ENCODE data around the gene MYADML2. TPM values are rescaled to one million over a fixed set of nuclear protein-coding genes. Genes with fewer than 3 reads are reported as not detected.
"Not testable (repeated sequence)": the region's sequence is repeated elsewhere in the genome, so short reads cannot be mapped to it uniquely, and the experiment has no call there.

MYADML2 gene
- total RNA-seq, 3 donors from 2014 or later: 0.13 TPM; not detected in 2

- intact Hi-C loops (cut with DNase I, micrococcal nuclease): no loop called here
- no peak for TF ChIP-seq CTCF (IDR thresholded peaks at IDR 0.05)
- Histone ChIP-seq H3K9me3 (no peaks in the 10 kb centered on the region), H3K4me1 (ENCODE audit: low read depth) (peaks cover 4% of the 10 kb centered on the region), H3K4me3 (no peak overlapping the region), H3K36me3 (ENCODE audit: low read depth) (no peaks in the 10 kb centered on the region)
- DNase-seq (no peak), ATAC-seq (no peak)
These were observed 7.4 kb upstream of the MYADML2 start for GRCh38 chr17:81954131-81955057.

GRCh38 chr17:81953443-81953842 is 6.4 kb upstream of the MYADML2 start:
- H3K4me3 ChIP-seq; H3K4me1 ChIP-seq (ENCODE audit: low read depth); H3K9me3 ChIP-seq; ATAC-seq; DNase-seq; intact Hi-C loops (cut with DNase I, micrococcal nuclease); H3K36me3 ChIP-seq (ENCODE audit: low read depth): not testable (repeated sequence)

GRCh38 chr17:81952792-81953228 is 5.8 kb upstream of the MYADML2 start:
- no peaks in the 10 kb centered on the region for H3K4me1 ChIP-seq (ENCODE audit: low read depth)
- DNase-seq: no peak
- H3K4me3 ChIP-seq: no peak overlapping the region
- TF ChIP-seq CTCF (IDR thresholded peaks at IDR 0.05): no peak
- no peak for ATAC-seq
- no peaks in the 10 kb centered on the region for H3K36me3 ChIP-seq (ENCODE audit: low read depth)
- intact Hi-C loops (cut with DNase I, micrococcal nuclease): no loop called here
- no peaks in the 10 kb centered on the region for H3K9me3 ChIP-seq

GRCh38 chr17:81951785-81952684 is 5.0 kb upstream of the MYADML2 start:
- intact Hi-C loops (cut with DNase I, micrococcal nuclease): no loop called here
- no peak for ATAC-seq
- TF ChIP-seq CTCF (IDR thresholded peaks at IDR 0.05): no peak

GRCh38 chr17:81950501-81950900 is 3.5 kb upstream of the MYADML2 start:
- no peak overlapping the region for H3K4me3 ChIP-seq
- ATAC-seq (no peak), DNase-seq (no peak)
- no peak for TF ChIP-seq CTCF (IDR thresholded peaks at IDR 0.05)
- H3K36me3 ChIP-seq (ENCODE audit: low read depth): no peaks in the 10 kb centered on the region
- H3K4me1 ChIP-seq (ENCODE audit: low read depth): no peaks in the 10 kb centered on the region
- H3K9me3 ChIP-seq: no peaks in the 10 kb centered on the region
- intact Hi-C loops (cut with DNase I, micrococcal nuclease): no loop called here

More at GRCh38 chr17:81951785-81952684, 5.0 kb upstream of the MYADML2 start:
- H3K9me3 ChIP-seq: no peaks in the 10 kb centered on the region
- no peak overlapping the region for H3K4me3 ChIP-seq
- DNase-seq: no peak
- H3K36me3 ChIP-seq (ENCODE audit: low read depth): no peaks in the 10 kb centered on the region
- no peaks in the 10 kb centered on the region for H3K4me1 ChIP-seq (ENCODE audit: low read depth)

Data from mucosa of descending colon (tissue), 3 donors.